Measurements from ENCODE around the gene CFAP43. TPM values are rescaled to one million over a fixed set of nuclear protein-coding genes. Genes with fewer than 3 reads are reported as not detected.

Gene CFAP43, protein sequence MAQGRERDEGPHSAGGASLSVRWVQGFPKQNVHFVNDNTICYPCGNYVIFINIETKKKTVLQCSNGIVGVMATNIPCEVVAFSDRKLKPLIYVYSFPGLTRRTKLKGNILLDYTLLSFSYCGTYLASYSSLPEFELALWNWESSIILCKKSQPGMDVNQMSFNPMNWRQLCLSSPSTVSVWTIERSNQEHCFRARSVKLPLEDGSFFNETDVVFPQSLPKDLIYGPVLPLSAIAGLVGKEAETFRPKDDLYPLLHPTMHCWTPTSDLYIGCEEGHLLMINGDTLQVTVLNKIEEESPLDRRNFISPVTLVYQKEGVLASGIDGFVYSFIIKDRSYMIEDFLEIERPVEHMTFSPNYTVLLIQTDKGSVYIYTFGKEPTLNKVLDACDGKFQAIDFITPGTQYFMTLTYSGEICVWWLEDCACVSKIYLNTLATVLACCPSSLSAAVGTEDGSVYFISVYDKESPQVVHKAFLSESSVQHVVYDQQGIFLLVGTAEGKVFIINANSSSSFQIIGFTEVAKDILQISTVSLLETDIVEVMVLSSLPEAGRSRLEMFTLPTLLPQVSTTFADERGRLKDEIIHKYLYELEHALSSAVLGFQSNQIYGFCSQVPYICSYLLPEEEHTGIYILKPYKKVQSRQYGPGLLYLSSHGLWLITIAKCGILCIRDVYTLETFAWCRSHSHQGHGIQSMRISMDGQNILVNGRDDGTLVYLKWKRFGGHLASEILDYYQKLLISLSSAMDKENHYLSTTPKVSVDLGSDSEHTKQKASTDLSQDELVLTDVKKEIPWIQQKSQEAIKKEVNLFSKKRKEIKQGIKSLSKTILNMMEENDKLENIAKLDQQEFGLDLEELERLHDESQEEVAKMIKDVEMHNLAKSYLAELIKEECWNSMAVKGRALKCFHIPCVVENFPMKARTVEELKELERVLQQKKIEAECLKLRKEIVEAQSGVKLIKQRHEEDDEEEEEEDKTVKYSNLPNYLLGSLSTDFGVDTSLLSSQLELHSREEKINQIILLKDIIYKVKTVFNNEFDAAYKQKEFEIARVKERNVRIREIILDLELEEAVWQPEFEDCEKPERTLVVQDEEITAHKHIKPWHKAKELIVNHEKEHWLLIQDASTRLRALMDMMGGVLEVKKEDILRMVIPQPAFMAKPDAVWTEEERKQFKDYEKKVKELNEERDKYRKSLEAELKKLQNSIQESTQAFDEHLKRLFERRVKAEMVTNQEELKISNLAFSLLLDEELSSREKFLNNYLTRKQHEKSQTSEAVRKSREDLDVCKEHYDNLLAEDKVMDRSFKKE (N-terminal part only)
- 0.64 and 0.88 TPM in 2 replicates for polyA plus RNA-seq (2013)

DNA sequence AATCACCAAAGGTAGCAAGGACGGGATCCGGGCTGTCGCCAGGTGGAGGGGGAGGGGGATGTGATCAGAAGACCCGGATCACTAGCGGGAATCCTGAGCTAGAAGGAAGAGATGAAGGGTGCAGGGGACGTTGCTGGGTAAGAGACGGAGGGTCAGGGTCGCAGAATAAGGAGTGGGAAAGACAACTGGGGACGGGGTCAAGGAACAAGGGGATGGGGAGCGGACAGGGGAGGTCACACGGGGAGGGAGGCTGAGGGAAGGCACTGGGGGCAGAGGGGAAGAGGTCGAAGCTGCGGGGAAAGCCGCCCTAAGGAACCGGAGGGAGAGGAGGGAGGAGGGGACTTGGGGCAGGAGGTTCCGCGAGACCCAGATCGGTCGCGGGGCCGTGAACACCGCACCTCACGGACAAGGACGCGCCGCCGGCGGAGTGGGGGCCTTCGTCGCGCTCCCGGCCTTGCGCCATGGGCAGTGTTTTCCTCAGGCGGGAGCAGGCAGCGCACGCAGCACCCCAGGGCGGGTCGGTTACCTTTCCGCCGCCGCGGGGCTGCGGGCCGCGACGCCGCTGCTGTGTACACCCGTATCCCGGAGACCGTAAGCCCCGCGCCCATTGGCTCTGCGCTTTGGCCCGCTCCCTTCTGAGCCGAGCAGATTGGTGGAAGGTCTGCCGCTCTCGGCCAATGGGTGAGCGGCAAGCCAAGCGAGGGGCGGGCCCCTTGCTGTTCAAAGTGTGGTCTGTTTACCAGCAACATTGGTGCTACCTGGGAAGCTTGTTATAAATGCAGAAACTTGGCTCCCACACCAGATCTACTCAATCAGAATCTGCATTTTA is at the start of gene CFAP43:
Gene CFAP43 (minus strand): TSS at position 581 of the 829 bp plus-strand sequence. CDS start 118 bp downstream, at position 463.
- peak within 1 kb of the TSS; percentile 84 for H3K9ac ChIP-seq (ENCODE audit: low read length)
- H4K8ac ChIP-seq (ENCODE audit: low read depth, low read length), result peak within 1 kb of the TSS; percentile 3
- H3K4me2 ChIP-seq (ENCODE audit: low read length), result peak within 1 kb of the TSS; percentile 96
- DNase-seq, result peak; percentile 100
- H2AK5ac ChIP-seq (ENCODE audit: low read length), result no peak within 1 kb of the TSS
- peak within 1 kb of the TSS; percentile 67 for H2AFZ ChIP-seq (ENCODE audit: insufficient read depth, low read length, poor library complexity)
- no peak within 1 kb of the TSS for H3K27ac ChIP-seq (ENCODE audit: low read depth, low read length)
- H2BK12ac ChIP-seq (ENCODE audit: low read length), result no peak within 1 kb of the TSS
- no peak within 1 kb of the TSS for H3K4ac ChIP-seq (ENCODE audit: low read depth, low read length)
- no peak within 1 kb of the TSS for H4K12ac ChIP-seq (ENCODE audit: low read depth, low read length)
- H3K36me3 ChIP-seq (ENCODE audit: control insufficient read depth in 1 of 2, insufficient read depth in 2 of 2, low read length in 2 of 2), result no peaks in the 10 kb centered on the region
- no peak within 1 kb of the TSS for H3K23ac ChIP-seq (ENCODE audit: low read length)
- H3K79me1 ChIP-seq (ENCODE audit: low read length), result no peaks in the 10 kb centered on the region
- no peak within 1 kb of the TSS for H3K14ac ChIP-seq (ENCODE audit: low read length)
- no CpG with 5 or more reads among the region's 60 CpGs for WGBS (ENCODE audit: extremely low coverage, insufficient coverage, insufficient read length)
- H3K27me3 ChIP-seq (ENCODE audit: insufficient read depth, low read length), result no peaks in the 10 kb centered on the region
- H3K4me1 ChIP-seq (ENCODE audit: control insufficient read depth in 1 of 2, insufficient read depth in 2 of 2, low read length in 2 of 2), result peaks cover 0 to 2% of the 10 kb centered on the region in 2 experiments
- no peak within 1 kb of the TSS for H4K91ac ChIP-seq (ENCODE audit: low read depth, low read length)
- H3K9me3 ChIP-seq (ENCODE audit: insufficient read depth, low read depth, low read length), result no peaks in the 10 kb centered on the region
- no peaks in the 10 kb centered on the region for H3K79me2 ChIP-seq (ENCODE audit: control insufficient read depth, insufficient read depth, low read length, poor library complexity)
- no peak within 1 kb of the TSS for H2BK120ac ChIP-seq (ENCODE audit: insufficient read depth, low read length, poor library complexity)
- H2BK5ac ChIP-seq (ENCODE audit: low read depth, low read length, poor library complexity), result no peak within 1 kb of the TSS
- H3K18ac ChIP-seq (ENCODE audit: low read length), result no peak within 1 kb of the TSS
- peak within 1 kb of the TSS; percentile 99 for H3K4me3 ChIP-seq (ENCODE audit: low read depth, low read length)

DNA sequence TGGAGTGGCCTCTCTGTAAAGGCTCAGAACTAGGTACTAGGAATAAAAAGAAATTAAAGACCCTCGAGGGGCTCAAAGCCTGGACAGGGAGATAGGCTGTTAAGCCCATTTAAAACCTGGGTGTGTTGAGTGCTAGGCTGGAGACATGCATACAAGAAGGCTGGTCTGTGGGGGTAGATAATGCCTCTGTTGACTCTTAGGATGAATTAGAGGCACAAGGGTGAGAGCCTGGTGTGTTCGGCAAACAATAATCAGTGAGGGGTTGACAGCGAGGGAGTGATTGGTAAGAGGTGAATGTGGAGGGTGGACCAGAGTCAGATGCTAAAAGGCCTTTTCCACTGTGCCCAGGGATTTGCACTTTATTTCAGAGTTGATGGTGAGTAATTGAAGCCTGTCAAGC is 49.5 kb upstream of the CFAP43 start:
- Histone ChIP-seq H2BK5ac (ENCODE audit: low read depth, low read length, poor library complexity) (no peak overlapping the region), H3K18ac (ENCODE audit: low read length) (no peak overlapping the region), H3K9ac (ENCODE audit: low read length) (no peak overlapping the region), H3K4me3 (ENCODE audit: low read depth, low read length) (no peak overlapping the region), H2BK12ac (ENCODE audit: low read length) (no peak overlapping the region), H3K4me2 (ENCODE audit: low read length) (no peak overlapping the region), H3K27ac (ENCODE audit: low read depth, low read length) (no peak overlapping the region), H3K4me1 (ENCODE audit: control insufficient read depth in 1 of 2, insufficient read depth in 2 of 2, low read length in 2 of 2) (no peaks in the 10 kb centered on the region), H3K9me3 (ENCODE audit: insufficient read depth, low read depth, low read length) (no peaks in the 10 kb centered on the region), H3K27me3 (ENCODE audit: insufficient read depth, low read length) (no peaks in the 10 kb centered on the region), H2BK120ac (ENCODE audit: insufficient read depth, low read length, poor library complexity) (no peak overlapping the region), H3K79me1 (ENCODE audit: low read length) (no peaks in the 10 kb centered on the region), H2AK5ac (ENCODE audit: low read length) (no peak overlapping the region), H3K36me3 (ENCODE audit: control insufficient read depth in 1 of 2, insufficient read depth in 2 of 2, low read length in 2 of 2) (no peaks in the 10 kb centered on the region), H3K23ac (ENCODE audit: low read length) (no peak overlapping the region), H3K14ac (ENCODE audit: low read length) (no peak overlapping the region), H4K12ac (ENCODE audit: low read depth, low read length) (no peak overlapping the region), H3K79me2 (ENCODE audit: control insufficient read depth, insufficient read depth, low read length, poor library complexity) (no peaks in the 10 kb centered on the region), H4K91ac (ENCODE audit: low read depth, low read length) (no peak overlapping the region), H3K4ac (ENCODE audit: low read depth, low read length) (no peak overlapping the region), H2AFZ (ENCODE audit: insufficient read depth, low read length, poor library complexity) (no peak overlapping the region), H4K8ac (ENCODE audit: low read depth, low read length) (no peak overlapping the region)
- no CpG with 5 or more reads among the region's 3 CpGs for WGBS (ENCODE audit: extremely low coverage, insufficient coverage, insufficient read length)
- DNase-seq, result no peak

DNA sequence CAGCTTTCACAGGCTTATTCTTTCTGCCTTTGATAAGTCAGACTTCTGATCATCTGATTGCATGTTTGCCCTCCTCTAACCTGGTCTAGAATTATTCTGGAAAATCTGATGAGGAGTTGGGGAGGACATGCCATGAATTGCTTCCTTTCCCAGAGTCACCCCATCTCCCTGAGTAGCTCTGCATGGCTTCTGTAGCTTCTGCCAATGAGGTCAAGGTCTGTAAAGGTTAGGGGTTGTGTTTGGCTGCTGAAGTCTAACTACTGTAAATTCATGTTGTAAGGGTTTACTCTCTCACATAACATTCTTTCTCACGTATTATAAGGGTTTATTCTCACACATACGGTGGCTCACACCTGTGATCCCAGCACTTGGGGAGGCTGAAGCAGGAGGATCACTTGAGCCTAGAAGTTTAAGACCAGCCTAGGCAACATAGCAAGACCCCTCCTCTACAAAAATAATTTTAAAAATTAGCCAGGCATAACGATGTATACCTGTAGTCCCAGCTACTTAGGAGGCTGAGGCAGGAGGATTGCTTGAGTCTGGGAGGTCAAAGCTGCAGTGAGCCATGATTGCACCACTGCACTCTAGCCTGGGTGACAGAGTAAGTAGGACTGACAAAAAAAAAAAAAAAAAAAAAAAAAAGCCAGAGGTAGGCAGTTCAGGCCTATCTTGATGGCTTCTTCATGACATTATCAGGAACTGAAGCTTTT is 47.5 kb upstream of the CFAP43 start:
- no peak overlapping the region for H4K12ac ChIP-seq (ENCODE audit: low read depth, low read length)
- H3K79me1 ChIP-seq (ENCODE audit: low read length), result no peaks in the 10 kb centered on the region
- H4K91ac ChIP-seq (ENCODE audit: low read depth, low read length), result no peak overlapping the region
- no peak overlapping the region for H3K9ac ChIP-seq (ENCODE audit: low read length)
- H3K4me2 ChIP-seq (ENCODE audit: low read length), result no peak overlapping the region
- H3K4ac ChIP-seq (ENCODE audit: low read depth, low read length), result no peak overlapping the region
- no peak overlapping the region for H2AFZ ChIP-seq (ENCODE audit: insufficient read depth, low read length, poor library complexity)
- H3K23ac ChIP-seq (ENCODE audit: low read length), result no peak overlapping the region
- no peak overlapping the region for H3K14ac ChIP-seq (ENCODE audit: low read length)
- H3K4me3 ChIP-seq (ENCODE audit: low read depth, low read length), result no peak overlapping the region
- no peaks in the 10 kb centered on the region for H3K79me2 ChIP-seq (ENCODE audit: control insufficient read depth, insufficient read depth, low read length, poor library complexity)
- H2AK5ac ChIP-seq (ENCODE audit: low read length), result no peak overlapping the region
- H3K27me3 ChIP-seq (ENCODE audit: insufficient read depth, low read length), result no peaks in the 10 kb centered on the region
- no peak overlapping the region for H3K27ac ChIP-seq (ENCODE audit: low read depth, low read length)
- DNase-seq, result no peak
- no peak overlapping the region for H2BK5ac ChIP-seq (ENCODE audit: low read depth, low read length, poor library complexity)
- peaks cover 0 to 2% of the 10 kb centered on the region in 2 experiments for H3K4me1 ChIP-seq (ENCODE audit: control insufficient read depth in 1 of 2, insufficient read depth in 2 of 2, low read length in 2 of 2)
- no peaks in the 10 kb centered on the region for H3K9me3 ChIP-seq (ENCODE audit: insufficient read depth, low read depth, low read length)
- H4K8ac ChIP-seq (ENCODE audit: low read depth, low read length), result no peak overlapping the region
- no peak overlapping the region for H2BK12ac ChIP-seq (ENCODE audit: low read length)
- no peak overlapping the region for H3K18ac ChIP-seq (ENCODE audit: low read length)
- no peaks in the 10 kb centered on the region for H3K36me3 ChIP-seq (ENCODE audit: control insufficient read depth in 1 of 2, insufficient read depth in 2 of 2, low read length in 2 of 2)
- WGBS (ENCODE audit: extremely low coverage, insufficient coverage, insufficient read length), result no CpG with 5 or more reads among the region's 3 CpGs
- no peak overlapping the region for H2BK120ac ChIP-seq (ENCODE audit: insufficient read depth, low read length, poor library complexity)

Measured in trophoblast cell (in vitro differentiated cells and primary cell).